HuH-7 (cell line): ENCODE measurements around the gene FURIN.
"Not testable (repeated sequence)": the region's sequence is repeated elsewhere in the genome, so short reads cannot be mapped to it uniquely, and the experiment has no call there.

Experiments used
- DNase-seq: peaks from one replicate; pipeline ENCODE4 v3.0.0; 2011; ENCODE audit warnings: low spot score

Gene FURIN

GRCh38 chr15:90844696-90845095 is 23.7 kb upstream of the FURIN start:
- no peak for DNase-seq

- DNase-seq = no peak
Measured at GRCh38 chr15:90845201-90845949, 23.0 kb upstream of the FURIN start.

- not testable (repeated sequence) for DNase-seq
Measured at GRCh38 chr15:90849424-90849823, 19.0 kb upstream of the FURIN start.

GRCh38 chr15:90851114-90851513 is 17.3 kb upstream of the FURIN start:
- no peak for DNase-seq

- DNase-seq = no peak
Measured at GRCh38 chr15:90851940-90852339, 16.4 kb upstream of the FURIN start.

- no peak for DNase-seq
Measured at GRCh38 chr15:90855139-90855538, 13.2 kb upstream of the FURIN start.

GRCh38 chr15:90857337-90857736 is 11.1 kb upstream of the FURIN start:
- no peak for DNase-seq

GRCh38 chr15:90857883-90858443 is 10.4 kb upstream of the FURIN start:
- DNase-seq = no peak

- DNase-seq = peak; percentile 71
Measured at GRCh38 chr15:90859234-90860131, 8.9 kb upstream of the FURIN start.

- DNase-seq = no peak
Measured at GRCh38 chr15:90860450-90860849, 7.9 kb upstream of the FURIN start.

GRCh38 chr15:90860942-90861675 is 7.3 kb upstream of the FURIN start:
- DNase-seq = peak; percentile 71

GRCh38 chr15:90862487-90862886 is 5.9 kb upstream of the FURIN start:
- no peak for DNase-seq

- DNase-seq = no peak
Measured at GRCh38 chr15:90862964-90863778, 5.2 kb upstream of the FURIN start.

- DNase-seq = no peak
Measured at GRCh38 chr15:90863987-90864386, 4.4 kb upstream of the FURIN start.

- DNase-seq = no peak
Measured at GRCh38 chr15:90864507-90864906, 3.9 kb upstream of the FURIN start.

GRCh38 chr15:90865702-90866101 is 2.7 kb upstream of the FURIN start:
- DNase-seq = no peak

- DNase-seq = no peak
Measured at GRCh38 chr15:90866161-90866715, 2.1 kb upstream of the FURIN start.

GRCh38 chr15:90866800-90867199 is 1.6 kb upstream of the FURIN start:
- DNase-seq = no peak

- DNase-seq = no peak
Measured at GRCh38 chr15:90869140-90869541, 753 bp downstream of the FURIN start.

GRCh38 chr15:90869601-90870353 is 1.4 kb downstream of the FURIN start:
- no peak for DNase-seq
